Prostate gland (tissue), 2 donors: Measurements from ENCODE around the gene RORC.

ENCODE experiments used
- POLR2AphosphoS5 ChIP-seq: sonication (generic); formaldehyde crosslinking; IDR thresholded peaks from one replicate; pipeline ENCODE4 v1.6.1; 2017; ENCODE audit warnings: antibody characterized with exemption
- TF ChIP-seq, protein P1 (sequence below), 4 experiments: fragments of 200-600 bp in 2 of 4; fragments of 450-650 bp in 2 of 4; sonication (generic) in 2 of 4; IDR thresholded peaks; 1 replicate in 3 of 4; 2 replicates in 1 of 4; pipeline ENCODE4 v1.5.1; 2016 to 2019; ENCODE audit warnings: antibody characterized with exemption in 4 of 4, mild to moderate bottlenecking in 2 of 4, moderate library complexity in 2 of 4

DNA sequence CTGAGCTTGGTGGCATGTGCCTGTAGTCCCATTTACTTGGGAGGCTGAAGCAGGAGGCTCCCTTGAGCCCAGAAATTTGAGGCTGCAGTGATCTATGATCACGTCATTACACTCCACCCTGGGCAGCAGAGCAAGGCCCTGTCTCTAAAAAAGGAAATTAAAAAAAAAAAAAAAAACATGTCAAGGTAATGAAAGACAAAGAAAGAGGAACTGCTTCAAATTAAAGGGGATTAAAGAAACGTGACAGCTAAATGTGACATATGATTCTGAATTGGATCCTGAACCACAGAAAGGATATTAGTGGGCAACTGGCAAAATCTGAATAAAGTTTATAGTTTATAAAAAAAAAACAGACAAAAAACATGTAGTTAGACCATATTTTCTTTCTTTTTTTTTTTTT, 11.8 kb upstream of the RORC start:
- no peak for TF ChIP-seq POLR2AphosphoS5
- TF ChIP-seq, protein P1, sequence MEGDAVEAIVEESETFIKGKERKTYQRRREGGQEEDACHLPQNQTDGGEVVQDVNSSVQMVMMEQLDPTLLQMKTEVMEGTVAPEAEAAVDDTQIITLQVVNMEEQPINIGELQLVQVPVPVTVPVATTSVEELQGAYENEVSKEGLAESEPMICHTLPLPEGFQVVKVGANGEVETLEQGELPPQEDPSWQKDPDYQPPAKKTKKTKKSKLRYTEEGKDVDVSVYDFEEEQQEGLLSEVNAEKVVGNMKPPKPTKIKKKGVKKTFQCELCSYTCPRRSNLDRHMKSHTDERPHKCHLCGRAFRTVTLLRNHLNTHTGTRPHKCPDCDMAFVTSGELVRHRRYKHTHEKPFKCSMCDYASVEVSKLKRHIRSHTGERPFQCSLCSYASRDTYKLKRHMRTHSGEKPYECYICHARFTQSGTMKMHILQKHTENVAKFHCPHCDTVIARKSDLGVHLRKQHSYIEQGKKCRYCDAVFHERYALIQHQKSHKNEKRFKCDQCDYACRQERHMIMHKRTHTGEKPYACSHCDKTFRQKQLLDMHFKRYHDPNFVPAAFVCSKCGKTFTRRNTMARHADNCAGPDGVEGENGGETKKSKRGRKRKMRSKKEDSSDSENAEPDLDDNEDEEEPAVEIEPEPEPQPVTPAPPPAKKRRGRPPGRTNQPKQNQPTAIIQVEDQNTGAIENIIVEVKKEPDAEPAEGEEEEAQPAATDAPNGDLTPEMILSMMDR (IDR thresholded peaks at IDR 0.05), result no peak
